ENCODE results near the gene CACNA2D1.

GRCh38 chr7:82467020-82467419 is 23.4 kb upstream of the CACNA2D1 start:
- TF ChIP-seq CTCF (IDR thresholded peaks at IDR 0.05) = no peak
- TF ChIP-seq POLR2AphosphoS5 (IDR thresholded peaks at IDR 0.05) = no peak
